ENCODE data around the gene TFAP2B.

Gene TFAP2B

GRCh38 chr6:50818673-50819072 is at the start of gene TFAP2B:
Gene TFAP2B (plus strand): TSS chr6:50818871. CDS start chr6:50818892, 21 bp downstream.
- DNase-seq: no peak

GRCh38 chr6:50778696-50779095 is 40.0 kb upstream of the TFAP2B start:
- DNase-seq: no peak

GRCh38 chr6:50780382-50780781 is 38.3 kb upstream of the TFAP2B start:
- no peak for DNase-seq

GRCh38 chr6:50785921-50786320 is 32.8 kb upstream of the TFAP2B start:
- DNase-seq: no peak

GRCh38 chr6:50791900-50792508 is 26.7 kb upstream of the TFAP2B start:
- no peak for DNase-seq

- DNase-seq: no peak
Observed at GRCh38 chr6:50792771-50793170, 25.9 kb upstream of the TFAP2B start.

GRCh38 chr6:50795574-50795973 is 23.1 kb upstream of the TFAP2B start:
- no peak for DNase-seq

- DNase-seq: no peak
Observed at GRCh38 chr6:50804283-50804682, 14.4 kb upstream of the TFAP2B start.

- no peak for DNase-seq
Observed at GRCh38 chr6:50807035-50807434, 11.6 kb upstream of the TFAP2B start.

GRCh38 chr6:50815436-50816114 is 3.1 kb upstream of the TFAP2B start:
- DNase-seq: no peak

GRCh38 chr6:50816115-50816675 is 2.5 kb upstream of the TFAP2B start:
- peak; percentile 40 for DNase-seq

GRCh38 chr6:50816947-50817645 is 1.6 kb upstream of the TFAP2B start:
- DNase-seq: no peak

- DNase-seq: no peak
Observed at GRCh38 chr6:50817646-50817950, 1.1 kb upstream of the TFAP2B start.

- no peak for DNase-seq
Observed at GRCh38 chr6:50818020-50818419, 651 bp upstream of the TFAP2B start.

GRCh38 chr6:50819466-50819903 is 814 bp downstream of the TFAP2B start:
- no peak for DNase-seq

- no peak for DNase-seq
Observed at GRCh38 chr6:50819904-50820868, 1.5 kb downstream of the TFAP2B start.

- DNase-seq: no peak
Observed at GRCh38 chr6:50820869-50821264, 2.2 kb downstream of the TFAP2B start.

GRCh38 chr6:50821441-50822077 is 2.9 kb downstream of the TFAP2B start:
- DNase-seq: no peak

GRCh38 chr6:50822078-50822476 is 3.4 kb downstream of the TFAP2B start:
- DNase-seq: no peak

- no peak for DNase-seq
Observed at GRCh38 chr6:50823094-50823920, 4.6 kb downstream of the TFAP2B start.

GRCh38 chr6:50824552-50824951 is 5.9 kb downstream of the TFAP2B start:
- DNase-seq: no peak
